Measurements from ENCODE around the gene AKNA.

Gene AKNA

DNA sequence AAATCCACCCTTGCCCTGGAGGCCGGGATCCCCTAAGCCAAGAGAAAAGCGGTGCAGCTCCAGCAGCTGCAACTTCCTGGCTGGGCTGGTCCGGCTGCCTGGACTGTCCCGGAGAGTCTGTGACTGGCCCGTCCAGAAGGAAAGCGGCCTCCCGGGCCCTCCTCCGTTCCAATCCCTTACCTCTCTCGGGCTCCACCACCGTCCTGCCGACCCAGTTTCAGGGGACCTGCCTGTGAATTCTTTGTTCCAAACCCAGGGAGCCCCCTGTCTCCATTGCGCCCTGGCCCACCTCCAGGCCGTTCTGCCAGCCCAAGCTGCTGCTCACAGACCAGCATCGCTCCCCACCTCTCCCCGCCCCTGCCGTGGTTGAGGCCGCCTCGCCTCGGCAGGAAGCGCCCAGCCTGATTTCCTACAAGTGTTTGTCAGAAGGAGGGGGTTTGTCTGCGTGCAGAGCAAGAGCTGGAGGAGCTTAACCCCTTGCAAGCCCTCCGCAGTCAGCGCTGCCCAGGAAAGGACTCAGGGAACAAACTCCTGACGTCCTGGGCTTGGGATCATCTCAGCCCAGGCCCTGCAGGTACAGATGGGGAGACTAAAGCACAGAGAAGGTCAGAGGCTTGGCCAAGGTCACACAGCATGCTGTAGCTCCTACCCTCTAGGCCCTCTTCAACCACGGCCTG lies at the start of gene AKNA:
Gene AKNA (minus strand): TSS at position 303 of the 677 bp plus-strand sequence. CDS start 6,649 bp downstream, outside the sequence.
- Histone ChIP-seq H3K9ac (ENCODE audit: low read length) (peak within 1 kb of the TSS; percentile 78), H3K9me3 (ENCODE audit: control insufficient read depth, low read length) (no peaks in the 10 kb centered on the region), H3K4me1 (ENCODE audit: control insufficient read depth, insufficient read depth, low read length) (peaks cover 73% of the 10 kb centered on the region), H3K4me3 (ENCODE audit: low read length) (peak within 1 kb of the TSS; percentile 43), H3K27me3 (ENCODE audit: control insufficient read depth, insufficient read depth, low read length) (no peaks in the 10 kb centered on the region), H3K36me3 (ENCODE audit: control insufficient read depth, insufficient read depth, low read length) (no peaks in the 10 kb centered on the region)

GRCh38 chr9:114437401-114437893 lies 49.7 kb upstream of the AKNA start:
- Histone ChIP-seq H3K27me3 (ENCODE audit: control insufficient read depth, insufficient read depth, low read length) (no peaks in the 10 kb centered on the region), H3K4me3 (ENCODE audit: low read length) (no peak overlapping the region), H3K9ac (ENCODE audit: low read length) (no peak overlapping the region), H3K9me3 (ENCODE audit: control insufficient read depth, low read length) (no peaks in the 10 kb centered on the region), H3K4me1 (ENCODE audit: control insufficient read depth, insufficient read depth, low read length) (no peaks in the 10 kb centered on the region), H3K36me3 (ENCODE audit: control insufficient read depth, insufficient read depth, low read length) (no peaks in the 10 kb centered on the region)

DNA sequence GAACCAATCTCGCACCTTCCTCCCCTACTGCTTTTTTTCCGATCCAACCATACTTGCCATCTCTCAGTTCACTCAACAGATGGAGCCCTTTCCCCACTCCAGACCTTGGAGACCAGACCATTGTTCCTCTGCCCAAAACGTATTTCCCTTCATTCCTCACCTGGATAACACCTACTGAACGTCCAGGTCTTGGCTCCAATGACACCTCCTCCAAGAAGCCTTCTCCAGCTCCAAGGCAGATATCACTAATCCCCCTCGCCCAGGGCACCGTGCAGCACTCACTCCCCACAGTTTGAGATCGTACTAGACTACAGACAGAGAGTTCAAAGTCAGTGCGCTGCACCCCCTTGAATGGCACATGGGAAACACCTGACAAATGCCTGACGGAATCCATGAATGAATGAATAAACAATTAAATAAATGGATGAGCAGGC lies 47.1 kb upstream of the AKNA start:
- no peaks in the 10 kb centered on the region for H3K4me1 ChIP-seq (ENCODE audit: control insufficient read depth, insufficient read depth, low read length)
- no peaks in the 10 kb centered on the region for H3K27me3 ChIP-seq (ENCODE audit: control insufficient read depth, insufficient read depth, low read length)
- H3K4me3 ChIP-seq (ENCODE audit: low read length) = no peak overlapping the region
- H3K9me3 ChIP-seq (ENCODE audit: control insufficient read depth, low read length) = no peaks in the 10 kb centered on the region
- H3K36me3 ChIP-seq (ENCODE audit: control insufficient read depth, insufficient read depth, low read length) = no peaks in the 10 kb centered on the region
- no peak overlapping the region for H3K9ac ChIP-seq (ENCODE audit: low read length)

DNA sequence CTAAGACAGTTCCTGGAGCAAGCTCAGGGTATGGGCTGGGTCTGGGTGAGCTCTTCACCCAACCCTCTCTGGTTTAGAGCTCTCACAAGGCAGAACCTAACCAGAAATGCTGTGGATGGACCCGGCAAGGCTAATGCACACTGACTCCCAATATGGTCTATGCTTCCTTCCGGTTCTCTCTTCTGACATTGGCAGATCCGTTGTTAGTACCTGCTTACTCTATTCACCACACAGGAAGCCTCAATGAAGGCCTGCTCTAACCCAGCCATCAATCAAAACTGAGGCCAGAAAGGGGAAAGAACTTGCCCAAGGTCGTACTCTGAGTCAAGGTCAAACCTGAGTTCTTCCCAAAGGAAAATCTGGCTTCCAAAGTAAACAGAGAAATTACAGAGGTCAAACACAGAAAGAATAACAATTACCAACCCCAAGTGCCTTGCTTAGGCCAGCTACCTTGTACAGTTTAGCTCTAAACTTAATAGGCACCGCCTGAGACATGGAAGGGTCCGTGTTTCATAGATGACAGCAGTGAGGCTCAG lies 46.0 kb upstream of the AKNA start:
- H3K27me3 ChIP-seq (ENCODE audit: control insufficient read depth, insufficient read depth, low read length) = no peaks in the 10 kb centered on the region
- no peak overlapping the region for H3K9ac ChIP-seq (ENCODE audit: low read length)
- H3K4me3 ChIP-seq (ENCODE audit: low read length) = no peak overlapping the region
- H3K4me1 ChIP-seq (ENCODE audit: control insufficient read depth, insufficient read depth, low read length) = no peaks in the 10 kb centered on the region
- H3K9me3 ChIP-seq (ENCODE audit: control insufficient read depth, low read length) = no peaks in the 10 kb centered on the region
- H3K36me3 ChIP-seq (ENCODE audit: control insufficient read depth, insufficient read depth, low read length) = no peaks in the 10 kb centered on the region

- Histone ChIP-seq H3K27me3 (ENCODE audit: control insufficient read depth, insufficient read depth, low read length) (no peaks in the 10 kb centered on the region), H3K4me1 (ENCODE audit: control insufficient read depth, insufficient read depth, low read length) (no peaks in the 10 kb centered on the region), H3K9me3 (ENCODE audit: control insufficient read depth, low read length) (no peaks in the 10 kb centered on the region), H3K36me3 (ENCODE audit: control insufficient read depth, insufficient read depth, low read length) (no peaks in the 10 kb centered on the region), H3K4me3 (ENCODE audit: low read length) (no peak overlapping the region), H3K9ac (ENCODE audit: low read length) (no peak overlapping the region)
These were observed 45.3 kb upstream of the AKNA start for GRCh38 chr9:114433086-114433485.

- Histone ChIP-seq H3K9me3 (ENCODE audit: control insufficient read depth, low read length) (no peaks in the 10 kb centered on the region), H3K27me3 (ENCODE audit: control insufficient read depth, insufficient read depth, low read length) (no peaks in the 10 kb centered on the region), H3K4me3 (ENCODE audit: low read length) (no peak overlapping the region), H3K36me3 (ENCODE audit: control insufficient read depth, insufficient read depth, low read length) (no peaks in the 10 kb centered on the region), H3K4me1 (ENCODE audit: control insufficient read depth, insufficient read depth, low read length) (no peaks in the 10 kb centered on the region), H3K9ac (ENCODE audit: low read length) (no peak overlapping the region)
These were observed 44.7 kb upstream of the AKNA start for GRCh38 chr9:114432323-114433067.

- no peaks in the 10 kb centered on the region for H3K4me1 ChIP-seq (ENCODE audit: control insufficient read depth, insufficient read depth, low read length)
- no peaks in the 10 kb centered on the region for H3K9me3 ChIP-seq (ENCODE audit: control insufficient read depth, low read length)
- H3K4me3 ChIP-seq (ENCODE audit: low read length) = no peak overlapping the region
- H3K27me3 ChIP-seq (ENCODE audit: control insufficient read depth, insufficient read depth, low read length) = no peaks in the 10 kb centered on the region
- H3K36me3 ChIP-seq (ENCODE audit: control insufficient read depth, insufficient read depth, low read length) = no peaks in the 10 kb centered on the region
- no peak overlapping the region for H3K9ac ChIP-seq (ENCODE audit: low read length)
These were observed 44.0 kb upstream of the AKNA start for GRCh38 chr9:114431770-114432169.

- Histone ChIP-seq H3K9ac (ENCODE audit: low read length) (no peak overlapping the region), H3K27me3 (ENCODE audit: control insufficient read depth, insufficient read depth, low read length) (no peaks in the 10 kb centered on the region), H3K4me1 (ENCODE audit: control insufficient read depth, insufficient read depth, low read length) (no peaks in the 10 kb centered on the region), H3K9me3 (ENCODE audit: control insufficient read depth, low read length) (no peaks in the 10 kb centered on the region), H3K4me3 (ENCODE audit: low read length) (no peak overlapping the region), H3K36me3 (ENCODE audit: control insufficient read depth, insufficient read depth, low read length) (no peaks in the 10 kb centered on the region)
These were observed 43.2 kb upstream of the AKNA start for GRCh38 chr9:114431003-114431402.

GRCh38 chr9:114430457-114430856 lies 42.7 kb upstream of the AKNA start:
- Histone ChIP-seq H3K36me3 (ENCODE audit: control insufficient read depth, insufficient read depth, low read length) (no peaks in the 10 kb centered on the region), H3K4me1 (ENCODE audit: control insufficient read depth, insufficient read depth, low read length) (no peaks in the 10 kb centered on the region), H3K9me3 (ENCODE audit: control insufficient read depth, low read length) (no peaks in the 10 kb centered on the region), H3K4me3 (ENCODE audit: low read length) (no peak overlapping the region), H3K9ac (ENCODE audit: low read length) (no peak overlapping the region), H3K27me3 (ENCODE audit: control insufficient read depth, insufficient read depth, low read length) (no peaks in the 10 kb centered on the region)

- no peaks in the 10 kb centered on the region for H3K27me3 ChIP-seq (ENCODE audit: control insufficient read depth, insufficient read depth, low read length)
- no peaks in the 10 kb centered on the region for H3K36me3 ChIP-seq (ENCODE audit: control insufficient read depth, insufficient read depth, low read length)
- H3K9ac ChIP-seq (ENCODE audit: low read length) = no peak overlapping the region
- H3K9me3 ChIP-seq (ENCODE audit: control insufficient read depth, low read length) = no peaks in the 10 kb centered on the region
- no peaks in the 10 kb centered on the region for H3K4me1 ChIP-seq (ENCODE audit: control insufficient read depth, insufficient read depth, low read length)
- no peak overlapping the region for H3K4me3 ChIP-seq (ENCODE audit: low read length)
These were observed 41.7 kb upstream of the AKNA start for GRCh38 chr9:114429488-114429887.

- H3K27me3 ChIP-seq (ENCODE audit: control insufficient read depth, insufficient read depth, low read length) = no peaks in the 10 kb centered on the region
- H3K36me3 ChIP-seq (ENCODE audit: control insufficient read depth, insufficient read depth, low read length) = no peaks in the 10 kb centered on the region
- no peaks in the 10 kb centered on the region for H3K4me1 ChIP-seq (ENCODE audit: control insufficient read depth, insufficient read depth, low read length)
- H3K4me3 ChIP-seq (ENCODE audit: low read length) = no peak overlapping the region
- H3K9me3 ChIP-seq (ENCODE audit: control insufficient read depth, low read length) = no peaks in the 10 kb centered on the region
- no peak overlapping the region for H3K9ac ChIP-seq (ENCODE audit: low read length)
These were observed 40.7 kb upstream of the AKNA start for GRCh38 chr9:114428466-114428865.

DNA sequence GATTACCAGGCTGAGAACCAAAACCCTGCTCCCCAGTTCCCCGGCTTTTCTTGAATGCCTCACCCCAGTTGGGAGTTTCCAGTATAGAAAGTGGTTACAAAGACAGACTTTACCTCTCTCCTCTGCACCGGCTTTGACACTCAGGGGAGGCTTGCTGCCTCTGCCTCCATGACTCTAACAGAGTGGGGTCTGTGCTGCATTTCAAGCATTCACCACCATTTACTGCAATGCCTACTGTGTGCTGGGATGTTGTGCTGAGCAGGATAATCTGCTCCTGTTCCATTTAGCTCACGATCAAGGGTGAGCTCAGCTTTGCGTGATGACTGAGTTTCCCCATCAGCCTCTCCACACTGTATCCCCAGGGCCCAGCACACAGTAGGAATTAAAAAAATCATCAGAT lies 39.9 kb upstream of the AKNA start:
- Histone ChIP-seq H3K9me3 (ENCODE audit: control insufficient read depth, low read length) (no peaks in the 10 kb centered on the region), H3K4me1 (ENCODE audit: control insufficient read depth, insufficient read depth, low read length) (no peaks in the 10 kb centered on the region), H3K27me3 (ENCODE audit: control insufficient read depth, insufficient read depth, low read length) (no peaks in the 10 kb centered on the region), H3K4me3 (ENCODE audit: low read length) (no peak overlapping the region), H3K9ac (ENCODE audit: low read length) (no peak overlapping the region), H3K36me3 (ENCODE audit: control insufficient read depth, insufficient read depth, low read length) (no peaks in the 10 kb centered on the region)
